ENCODE measurements around the gene GDF11.

The GDF11 gene

DNA sequence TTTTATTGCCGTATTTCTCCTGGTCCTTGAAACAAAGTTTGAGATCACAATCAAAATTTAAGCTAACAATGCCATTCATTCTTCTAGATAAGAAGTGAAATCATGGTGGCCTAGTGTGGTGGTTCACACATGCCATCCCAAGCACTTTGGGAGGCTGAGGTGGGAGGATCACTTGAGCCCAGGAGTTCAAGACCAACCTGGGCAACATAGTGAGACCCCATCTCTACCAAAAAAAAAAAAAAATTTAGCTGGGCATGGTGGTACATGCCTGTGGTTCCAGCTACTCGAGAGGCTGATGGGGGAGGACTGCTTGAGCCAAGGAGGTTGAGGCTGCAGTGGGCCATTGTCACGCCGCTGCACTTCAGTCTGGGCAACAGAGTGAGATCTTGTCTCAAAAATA is 24.2 kb downstream of the GDF11 start:
- no peak overlapping the region for H3K4me3 ChIP-seq (ENCODE audit: low read depth, low read length)
- H3K27ac ChIP-seq (ENCODE audit: low read depth, low read length), result no peak overlapping the region
- peaks cover 28% of the 10 kb centered on the region for H3K36me3 ChIP-seq (ENCODE audit: insufficient read depth, low read length)
- H3K79me2 ChIP-seq (ENCODE audit: control insufficient read depth, insufficient read depth, low read length, unreplicated experiment), result peaks cover 9% of the 10 kb centered on the region
- no peaks in the 10 kb centered on the region for H3K4me1 ChIP-seq (ENCODE audit: control insufficient read depth, insufficient read depth, low read length, unreplicated experiment)
- no peaks in the 10 kb centered on the region for H3K27me3 ChIP-seq (ENCODE audit: insufficient read depth, low read length)
- H2AFZ ChIP-seq (ENCODE audit: low read length, unreplicated experiment), result no peak overlapping the region

DNA sequence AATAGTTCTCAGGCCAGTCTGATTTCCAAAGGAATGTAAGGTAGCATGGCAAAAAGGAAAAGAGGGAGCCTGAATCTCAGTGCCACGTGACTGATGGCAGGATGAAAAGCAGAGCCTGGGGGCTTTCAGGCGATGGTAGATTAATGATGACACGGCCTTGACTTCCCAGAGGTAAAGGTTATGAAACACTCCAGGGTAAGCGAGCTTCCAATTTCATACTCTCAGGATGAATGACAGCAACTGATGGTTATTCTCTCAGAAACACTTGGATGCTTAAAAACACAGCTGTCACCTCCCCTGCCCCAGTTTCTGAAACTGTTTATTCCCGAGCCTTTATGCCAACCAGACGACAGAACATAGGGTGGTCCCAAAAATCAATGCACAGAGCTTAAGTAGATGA is 28.8 kb downstream of the GDF11 start:
- no peaks in the 10 kb centered on the region for H3K4me1 ChIP-seq (ENCODE audit: control insufficient read depth, insufficient read depth, low read length, unreplicated experiment)
- no peak overlapping the region for H3K27ac ChIP-seq (ENCODE audit: low read depth, low read length)
- no peak overlapping the region for H2AFZ ChIP-seq (ENCODE audit: low read length, unreplicated experiment)
- H3K27me3 ChIP-seq (ENCODE audit: insufficient read depth, low read length), result no peaks in the 10 kb centered on the region
- no peak overlapping the region for H3K4me3 ChIP-seq (ENCODE audit: low read depth, low read length)
- peaks cover 8% of the 10 kb centered on the region for H3K79me2 ChIP-seq (ENCODE audit: control insufficient read depth, insufficient read depth, low read length, unreplicated experiment)
- H3K36me3 ChIP-seq (ENCODE audit: insufficient read depth, low read length), result peaks cover 21% of the 10 kb centered on the region

DNA sequence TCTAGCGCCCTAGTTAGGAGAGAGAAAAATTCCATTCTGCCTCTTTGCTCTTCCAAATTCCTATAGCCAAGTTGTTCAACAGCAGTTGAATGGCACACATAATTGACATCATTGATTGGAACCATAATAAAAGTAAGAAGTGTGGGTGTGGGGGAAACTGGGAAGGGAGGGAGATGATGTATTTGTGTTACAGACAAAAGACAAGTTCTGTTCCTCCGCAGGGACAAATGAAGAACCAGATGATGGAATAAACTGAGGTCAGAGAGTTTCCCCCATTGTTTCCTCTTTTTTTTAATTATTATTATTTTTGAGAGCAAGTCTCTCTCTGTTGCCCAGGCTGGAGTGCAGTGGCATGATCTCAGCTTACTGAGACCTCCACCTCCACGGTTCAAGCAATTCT is 34.9 kb downstream of the GDF11 start:
- Histone ChIP-seq H3K27ac (ENCODE audit: low read depth, low read length) (no peak overlapping the region), H3K27me3 (ENCODE audit: insufficient read depth, low read length) (no peaks in the 10 kb centered on the region), H3K4me3 (ENCODE audit: low read depth, low read length) (no peak overlapping the region), H3K4me1 (ENCODE audit: control insufficient read depth, insufficient read depth, low read length, unreplicated experiment) (no peaks in the 10 kb centered on the region), H3K79me2 (ENCODE audit: control insufficient read depth, insufficient read depth, low read length, unreplicated experiment) (no peaks in the 10 kb centered on the region), H2AFZ (ENCODE audit: low read length, unreplicated experiment) (no peak overlapping the region), H3K36me3 (ENCODE audit: insufficient read depth, low read length) (peaks cover 17% of the 10 kb centered on the region)

DNA sequence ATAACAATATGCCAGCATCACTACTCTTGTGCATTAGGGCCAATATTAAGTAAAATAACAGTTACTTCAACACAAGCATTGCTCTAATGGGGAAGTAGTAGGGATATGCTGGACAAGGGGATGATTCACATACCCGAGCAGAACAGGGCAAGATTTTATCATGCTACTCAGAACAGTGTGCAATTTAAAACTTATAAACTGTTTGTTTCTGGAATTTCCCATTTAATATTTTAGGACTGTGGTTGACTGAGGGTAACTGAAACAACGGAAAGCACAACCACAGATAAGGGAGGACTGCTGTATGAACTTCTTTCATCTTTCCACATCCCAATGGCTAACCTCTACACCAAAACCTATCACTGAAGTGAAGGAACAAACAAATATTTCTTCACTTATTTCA is 37.8 kb downstream of the GDF11 start:
- peaks cover 31% of the 10 kb centered on the region for H3K36me3 ChIP-seq (ENCODE audit: insufficient read depth, low read length)
- H3K27me3 ChIP-seq (ENCODE audit: insufficient read depth, low read length), result no peaks in the 10 kb centered on the region
- H2AFZ ChIP-seq (ENCODE audit: low read length, unreplicated experiment), result no peak overlapping the region
- H3K27ac ChIP-seq (ENCODE audit: low read depth, low read length), result no peak overlapping the region
- no peaks in the 10 kb centered on the region for H3K4me1 ChIP-seq (ENCODE audit: control insufficient read depth, insufficient read depth, low read length, unreplicated experiment)
- H3K79me2 ChIP-seq (ENCODE audit: control insufficient read depth, insufficient read depth, low read length, unreplicated experiment), result no peaks in the 10 kb centered on the region
- no peak overlapping the region for H3K4me3 ChIP-seq (ENCODE audit: low read depth, low read length)

DNA sequence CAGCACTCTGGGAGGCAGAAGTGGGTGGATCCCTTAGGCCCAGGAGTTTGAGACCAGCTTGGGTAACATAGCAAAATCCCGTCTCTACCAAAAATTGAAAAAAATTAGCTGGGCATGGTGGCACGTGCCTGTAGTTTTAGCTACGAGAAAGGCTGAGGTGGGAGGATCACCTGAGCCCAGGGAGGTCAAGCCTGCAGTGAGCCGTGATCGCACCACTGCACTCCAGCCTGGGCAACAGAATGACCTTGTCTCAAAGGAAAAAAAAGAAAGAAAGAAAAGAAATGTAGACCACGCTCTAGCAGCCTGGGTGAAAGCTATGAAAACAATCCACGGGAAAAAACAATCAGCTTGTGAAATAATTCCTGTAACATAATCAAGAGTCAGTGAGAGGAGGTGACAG is 45.6 kb downstream of the GDF11 start:
- H3K79me2 ChIP-seq (ENCODE audit: control insufficient read depth, insufficient read depth, low read length, unreplicated experiment), result peaks cover 6% of the 10 kb centered on the region
- H3K27me3 ChIP-seq (ENCODE audit: insufficient read depth, low read length), result no peaks in the 10 kb centered on the region
- H3K4me3 ChIP-seq (ENCODE audit: low read depth, low read length), result no peak overlapping the region
- no peaks in the 10 kb centered on the region for H3K4me1 ChIP-seq (ENCODE audit: control insufficient read depth, insufficient read depth, low read length, unreplicated experiment)
- H2AFZ ChIP-seq (ENCODE audit: low read length, unreplicated experiment), result no peak overlapping the region
- no peak overlapping the region for H3K27ac ChIP-seq (ENCODE audit: low read depth, low read length)
- H3K36me3 ChIP-seq (ENCODE audit: insufficient read depth, low read length), result peaks cover 39% of the 10 kb centered on the region

DNA sequence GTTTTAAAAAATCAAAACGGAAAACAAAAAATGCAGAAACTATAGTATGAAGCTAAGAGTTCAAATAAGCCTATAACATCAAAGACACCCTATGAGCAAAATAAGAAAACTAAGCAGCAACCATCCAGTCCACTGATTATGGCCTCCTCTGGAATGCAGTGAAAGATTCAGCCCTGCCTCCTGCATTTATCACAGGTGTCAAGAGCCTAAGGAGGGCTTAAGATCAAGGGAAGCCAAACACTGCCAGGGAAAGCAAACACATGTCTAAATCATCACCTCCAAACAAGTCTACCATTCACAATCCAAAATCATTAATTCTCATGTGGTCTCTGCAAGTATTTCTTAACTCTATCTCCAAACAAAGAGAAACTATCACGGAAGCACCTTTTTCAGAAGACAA is 46.2 kb downstream of the GDF11 start:
- no peak overlapping the region for H3K4me3 ChIP-seq (ENCODE audit: low read depth, low read length)
- H3K27ac ChIP-seq (ENCODE audit: low read depth, low read length), result no peak overlapping the region
- H3K36me3 ChIP-seq (ENCODE audit: insufficient read depth, low read length), result peaks cover 40% of the 10 kb centered on the region
- H3K4me1 ChIP-seq (ENCODE audit: control insufficient read depth, insufficient read depth, low read length, unreplicated experiment), result no peaks in the 10 kb centered on the region
- no peak overlapping the region for H2AFZ ChIP-seq (ENCODE audit: low read length, unreplicated experiment)
- peaks cover 6% of the 10 kb centered on the region for H3K79me2 ChIP-seq (ENCODE audit: control insufficient read depth, insufficient read depth, low read length, unreplicated experiment)
- H3K27me3 ChIP-seq (ENCODE audit: insufficient read depth, low read length), result no peaks in the 10 kb centered on the region

DNA sequence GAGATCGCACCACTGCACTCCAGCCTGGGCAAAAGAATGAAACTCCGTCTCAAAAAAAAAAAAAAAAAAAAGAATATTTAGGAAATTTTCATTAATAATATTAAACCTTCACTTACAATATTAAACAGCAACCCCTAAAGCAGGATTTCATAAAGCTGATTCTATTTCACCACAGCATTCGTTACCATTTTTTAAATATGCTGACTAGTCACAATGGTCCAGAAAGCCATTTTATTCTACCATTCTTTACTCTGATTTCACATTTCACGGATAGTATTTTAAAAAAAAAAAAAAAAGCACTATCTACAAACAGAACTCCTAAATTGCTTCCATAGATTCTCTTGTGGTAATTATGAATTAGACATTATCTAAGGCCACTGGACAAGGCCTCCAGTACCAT is 47.0 kb downstream of the GDF11 start:
- H3K36me3 ChIP-seq (ENCODE audit: insufficient read depth, low read length), result peaks cover 39% of the 10 kb centered on the region
- peaks cover 6% of the 10 kb centered on the region for H3K79me2 ChIP-seq (ENCODE audit: control insufficient read depth, insufficient read depth, low read length, unreplicated experiment)

DNA sequence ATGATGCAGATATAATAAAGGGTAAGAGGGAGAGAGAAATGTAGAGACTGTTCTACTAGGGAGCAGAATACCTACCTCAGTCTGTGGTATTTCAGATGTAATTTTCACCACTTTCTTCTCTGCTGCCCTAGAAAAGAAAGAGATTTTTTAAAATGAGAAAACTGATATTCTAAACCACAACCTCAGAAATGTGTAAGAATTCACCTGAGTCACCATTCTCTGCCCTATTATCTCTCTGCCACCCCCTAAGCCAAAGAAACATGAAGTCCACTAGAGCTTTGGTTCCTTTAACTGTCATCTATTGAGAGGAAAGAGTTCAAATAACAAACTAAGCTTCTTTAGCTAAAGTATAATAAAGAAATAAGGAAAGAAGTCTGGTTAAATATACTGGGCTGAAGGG is 53.0 kb downstream of the GDF11 start:
- Histone ChIP-seq H2AFZ (ENCODE audit: low read length, unreplicated experiment) (no peak overlapping the region), H3K4me1 (ENCODE audit: control insufficient read depth, insufficient read depth, low read length, unreplicated experiment) (no peaks in the 10 kb centered on the region), H3K27ac (ENCODE audit: low read depth, low read length) (no peak overlapping the region), H3K79me2 (ENCODE audit: control insufficient read depth, insufficient read depth, low read length, unreplicated experiment) (peaks cover 19% of the 10 kb centered on the region), H3K36me3 (ENCODE audit: insufficient read depth, low read length) (peaks cover 39% of the 10 kb centered on the region), H3K27me3 (ENCODE audit: insufficient read depth, low read length) (no peaks in the 10 kb centered on the region), H3K4me3 (ENCODE audit: low read depth, low read length) (no peak overlapping the region)

More for the DNA sequence above, 47.0 kb downstream of the GDF11 start:
- Histone ChIP-seq H3K4me3 (ENCODE audit: low read depth, low read length) (no peak overlapping the region), H3K27me3 (ENCODE audit: insufficient read depth, low read length) (no peaks in the 10 kb centered on the region), H3K27ac (ENCODE audit: low read depth, low read length) (no peak overlapping the region), H2AFZ (ENCODE audit: low read length, unreplicated experiment) (no peak overlapping the region), H3K4me1 (ENCODE audit: control insufficient read depth, insufficient read depth, low read length, unreplicated experiment) (no peaks in the 10 kb centered on the region)

DNA sequence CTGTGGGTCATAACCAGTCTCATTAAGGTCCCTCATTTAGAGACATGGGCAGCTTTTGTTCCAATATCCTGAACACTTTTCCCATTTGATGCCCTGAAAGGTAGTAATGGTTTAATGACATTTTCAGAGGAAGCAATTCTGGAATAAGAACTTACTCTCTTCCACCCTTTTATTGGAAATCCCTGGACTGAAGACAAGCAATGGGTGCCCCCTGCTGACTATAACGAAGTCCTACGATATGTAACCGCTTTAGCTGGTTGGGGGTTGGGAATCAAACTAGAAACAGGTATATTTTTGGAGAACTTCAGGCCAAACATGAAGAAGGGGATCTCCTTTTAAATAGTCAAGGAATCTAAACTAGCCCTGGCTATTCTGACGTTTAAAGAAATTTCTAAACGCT is 54.1 kb downstream of the GDF11 start:
- no peaks in the 10 kb centered on the region for H3K4me1 ChIP-seq (ENCODE audit: control insufficient read depth, insufficient read depth, low read length, unreplicated experiment)
- no peak overlapping the region for H3K27ac ChIP-seq (ENCODE audit: low read depth, low read length)
- no peak overlapping the region for H3K4me3 ChIP-seq (ENCODE audit: low read depth, low read length)
- H3K27me3 ChIP-seq (ENCODE audit: insufficient read depth, low read length), result no peaks in the 10 kb centered on the region
- H2AFZ ChIP-seq (ENCODE audit: low read length, unreplicated experiment), result no peak overlapping the region
- H3K36me3 ChIP-seq (ENCODE audit: insufficient read depth, low read length), result peaks cover 39% of the 10 kb centered on the region
- peaks cover 19% of the 10 kb centered on the region for H3K79me2 ChIP-seq (ENCODE audit: control insufficient read depth, insufficient read depth, low read length, unreplicated experiment)

DNA sequence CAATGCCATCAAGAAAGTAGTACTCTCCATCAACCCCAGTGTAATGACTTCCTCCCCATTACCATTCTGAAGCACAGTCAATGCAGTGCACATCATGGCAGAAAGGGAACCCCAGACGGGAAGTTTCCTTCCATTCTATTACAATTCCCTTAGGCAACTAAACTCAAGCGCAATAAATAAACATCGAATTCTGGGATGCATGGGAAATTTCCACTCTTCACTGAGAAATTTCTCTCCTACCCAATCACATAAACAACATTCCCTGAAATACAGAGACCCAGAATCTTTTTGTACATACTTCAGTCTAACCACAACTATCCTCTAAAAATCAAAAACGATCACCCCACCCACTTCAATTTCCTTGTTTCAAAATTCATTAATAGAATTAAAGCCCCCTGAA is 54.6 kb downstream of the GDF11 start:
- Histone ChIP-seq H3K4me1 (ENCODE audit: control insufficient read depth, insufficient read depth, low read length, unreplicated experiment) (no peaks in the 10 kb centered on the region), H3K27me3 (ENCODE audit: insufficient read depth, low read length) (no peaks in the 10 kb centered on the region), H3K4me3 (ENCODE audit: low read depth, low read length) (no peak overlapping the region), H3K79me2 (ENCODE audit: control insufficient read depth, insufficient read depth, low read length, unreplicated experiment) (peaks cover 19% of the 10 kb centered on the region), H3K36me3 (ENCODE audit: insufficient read depth, low read length) (peaks cover 39% of the 10 kb centered on the region), H3K27ac (ENCODE audit: low read depth, low read length) (no peak overlapping the region), H2AFZ (ENCODE audit: low read length, unreplicated experiment) (no peak overlapping the region)
